ENCODE data around the gene ANO6.

ANO6 gene

GRCh38 chr12:45248095-45248494 lies 32.2 kb downstream of the ANO6 start:
- H3K4me3 ChIP-seq (ENCODE audit: low read depth, low read length): no peak overlapping the region
- TF ChIP-seq CTCF (conservative IDR thresholded peaks at IDR 0.05; ENCODE audit: low read depth, low read length): no peak
- no peak for DNase-seq (ENCODE audit: low read depth)

GRCh38 chr12:45254254-45254653 lies 38.4 kb downstream of the ANO6 start:
- DNase-seq (ENCODE audit: low read depth): no peak
- no peak for TF ChIP-seq CTCF (conservative IDR thresholded peaks at IDR 0.05; ENCODE audit: low read depth, low read length)
- H3K4me3 ChIP-seq (ENCODE audit: low read depth, low read length): no peak overlapping the region

- no peak for TF ChIP-seq CTCF (conservative IDR thresholded peaks at IDR 0.05; ENCODE audit: low read depth, low read length)
- no peak for DNase-seq (ENCODE audit: low read depth)
- no peak overlapping the region for H3K4me3 ChIP-seq (ENCODE audit: low read depth, low read length)
Measured at GRCh38 chr12:45256721-45257120, 40.8 kb downstream of the ANO6 start.

- TF ChIP-seq CTCF (conservative IDR thresholded peaks at IDR 0.05; ENCODE audit: low read depth, low read length): no peak
Measured at GRCh38 chr12:45257185-45257930, 41.5 kb downstream of the ANO6 start.

GRCh38 chr12:45259675-45260074 lies 43.8 kb downstream of the ANO6 start:
- peak; percentile 36 for DNase-seq (ENCODE audit: low read depth)
- H3K4me3 ChIP-seq (ENCODE audit: low read depth, low read length): no peak overlapping the region
- no peak for TF ChIP-seq CTCF (conservative IDR thresholded peaks at IDR 0.05; ENCODE audit: low read depth, low read length)

More at GRCh38 chr12:45257185-45257930, 41.5 kb downstream of the ANO6 start:
- no peak overlapping the region for H3K4me3 ChIP-seq (ENCODE audit: low read depth, low read length)
- no peak for DNase-seq (ENCODE audit: low read depth)

GRCh38 chr12:45260104-45260815 lies 44.4 kb downstream of the ANO6 start:
- no peak for TF ChIP-seq CTCF (conservative IDR thresholded peaks at IDR 0.05; ENCODE audit: low read depth, low read length)
- DNase-seq (ENCODE audit: low read depth): peak; percentile 56
- H3K4me3 ChIP-seq (ENCODE audit: low read depth, low read length): no peak overlapping the region
